Measurements from ENCODE around the gene SLC66A1. TPM values are rescaled to one million over a fixed set of nuclear protein-coding genes. Genes with fewer than 3 reads are reported as not detected.

Gene SLC66A1
- total RNA-seq = 18.6 and 22.3 TPM in 2 replicates

GRCh38 chr1:19311931-19312781 is at the start of gene SLC66A1, which contains the start of gene AKR7A2:
Gene SLC66A1 (plus strand): TSS chr1:19312326. CDS start chr1:19317678, 5,352 bp downstream.
Gene AKR7A2 (minus strand): TSS chr1:19312144. CDS start chr1:19312124, 20 bp downstream.

GRCh38 chr1:19288324-19289241 is 23.5 kb upstream of the SLC66A1 start, which contains the start of gene AKR7A3:
Gene AKR7A3 (minus strand): TSS chr1:19288770. CDS start chr1:19288709, 61 bp downstream.

Other genes with a start within 250 kb of the SLC66A1 start
- gene UBR4, start 102.1 kb upstream of the SLC66A1 start, total RNA-seq = 43.5 and 65.6 TPM in 2 replicates
- 31.4 and 52.9 TPM in 2 replicates for gene EMC1, start 60.8 kb upstream of the SLC66A1 start, total RNA-seq
- 20.7 and 21.4 TPM in 2 replicates for gene MRTO4, start 60.5 kb upstream of the SLC66A1 start, total RNA-seq
- 0.26 and 0.70 TPM in 2 replicates for gene AKR7A3, start 23.6 kb upstream of the SLC66A1 start, total RNA-seq
- gene AKR7A2, start 182 bp upstream of the SLC66A1 start, total RNA-seq = 128 TPM in 2 replicates
- gene CAPZB, start 173.2 kb downstream of the SLC66A1 start, total RNA-seq = 121 and 130 TPM in 2 replicates